ENCODE data around the gene S100A11. TPM values are rescaled to one million over a fixed set of nuclear protein-coding genes. Genes with fewer than 3 reads are reported as not detected.

The S100A11 gene
- polyA plus RNA-seq, 1 experiment: 693 TPM

DNA sequence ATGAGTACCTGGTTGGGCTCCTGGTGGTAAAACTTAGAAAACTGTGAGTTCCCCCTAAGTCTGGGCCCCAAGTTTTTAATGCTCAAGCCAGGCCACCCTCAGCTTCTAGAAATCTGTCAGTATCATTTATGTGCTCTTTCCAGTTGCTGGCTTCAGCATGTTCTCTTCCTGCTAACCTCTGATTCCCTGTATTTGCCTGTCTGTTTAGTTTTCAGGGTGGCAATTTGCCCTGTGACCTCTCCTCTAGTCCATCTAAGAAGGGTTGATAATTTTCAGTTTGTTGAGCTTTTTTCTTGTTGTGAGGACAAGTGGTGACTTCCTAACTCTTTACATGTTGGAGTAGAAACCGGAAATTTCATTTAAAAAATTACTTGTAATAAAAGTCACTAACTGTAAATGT, 27.1 kb downstream of the S100A11 start:
- Histone ChIP-seq H3K27me3 (ENCODE audit: control insufficient read depth, insufficient read depth, low read length) (peaks cover 44% of the 10 kb centered on the region), H3K4me3 (ENCODE audit: low read depth, low read length) (no peak overlapping the region), H3K9me3 (ENCODE audit: control insufficient read depth, insufficient read depth, low read length) (no peaks in the 10 kb centered on the region), H3K27ac (ENCODE audit: low read depth, low read length) (no peak overlapping the region)
- POLR2A ChIA-PET: no interaction called here
- CTCF ChIA-PET: interaction anchor here (1.2 to 7.0 kb wide), 4 partner anchors 8 to 74 kb away, joined by 4 to 85 read pairs (median 8); no protein-coding TSS in a partner anchor
- TF ChIP-seq, protein P1, sequence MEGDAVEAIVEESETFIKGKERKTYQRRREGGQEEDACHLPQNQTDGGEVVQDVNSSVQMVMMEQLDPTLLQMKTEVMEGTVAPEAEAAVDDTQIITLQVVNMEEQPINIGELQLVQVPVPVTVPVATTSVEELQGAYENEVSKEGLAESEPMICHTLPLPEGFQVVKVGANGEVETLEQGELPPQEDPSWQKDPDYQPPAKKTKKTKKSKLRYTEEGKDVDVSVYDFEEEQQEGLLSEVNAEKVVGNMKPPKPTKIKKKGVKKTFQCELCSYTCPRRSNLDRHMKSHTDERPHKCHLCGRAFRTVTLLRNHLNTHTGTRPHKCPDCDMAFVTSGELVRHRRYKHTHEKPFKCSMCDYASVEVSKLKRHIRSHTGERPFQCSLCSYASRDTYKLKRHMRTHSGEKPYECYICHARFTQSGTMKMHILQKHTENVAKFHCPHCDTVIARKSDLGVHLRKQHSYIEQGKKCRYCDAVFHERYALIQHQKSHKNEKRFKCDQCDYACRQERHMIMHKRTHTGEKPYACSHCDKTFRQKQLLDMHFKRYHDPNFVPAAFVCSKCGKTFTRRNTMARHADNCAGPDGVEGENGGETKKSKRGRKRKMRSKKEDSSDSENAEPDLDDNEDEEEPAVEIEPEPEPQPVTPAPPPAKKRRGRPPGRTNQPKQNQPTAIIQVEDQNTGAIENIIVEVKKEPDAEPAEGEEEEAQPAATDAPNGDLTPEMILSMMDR (IDR thresholded peaks at IDR 0.05; ENCODE audit: low read depth, low read length): no peak
- no peak for DNase-seq (ENCODE audit: low read depth, low spot score)

DNA sequence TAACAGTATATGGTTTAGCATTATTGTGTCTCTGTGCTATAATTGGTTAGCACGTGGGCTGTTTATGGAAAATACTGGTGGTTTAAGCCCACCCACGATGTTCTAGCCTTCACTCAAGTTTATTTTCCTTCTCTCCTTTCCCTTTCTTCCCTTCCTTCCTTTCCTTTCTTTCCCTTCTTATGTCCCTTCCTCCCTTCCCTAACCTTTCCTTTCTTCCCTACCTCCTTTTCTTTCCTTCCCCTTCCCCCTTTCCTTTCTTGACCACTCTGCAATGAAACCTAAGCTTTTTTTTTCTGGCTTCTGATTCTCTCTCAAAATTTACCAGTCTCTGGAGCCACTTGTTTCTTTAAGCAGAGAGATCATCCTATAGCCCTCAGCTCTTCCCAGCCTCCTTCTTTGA, 29.8 kb downstream of the S100A11 start:
- DNase-seq (ENCODE audit: low read depth, low spot score): no peak
- Histone ChIP-seq H3K27me3 (ENCODE audit: control insufficient read depth, insufficient read depth, low read length) (peaks cover 50% of the 10 kb centered on the region), H3K27ac (ENCODE audit: low read depth, low read length) (no peak overlapping the region), H3K4me3 (ENCODE audit: low read depth, low read length) (no peak overlapping the region), H3K9me3 (ENCODE audit: control insufficient read depth, insufficient read depth, low read length) (no peaks in the 10 kb centered on the region)
- TF ChIP-seq, protein P1 (IDR thresholded peaks at IDR 0.05; ENCODE audit: low read depth, low read length): no peak
- ChIA-PET CTCF (no interaction called here), POLR2A (no interaction called here)

DNA sequence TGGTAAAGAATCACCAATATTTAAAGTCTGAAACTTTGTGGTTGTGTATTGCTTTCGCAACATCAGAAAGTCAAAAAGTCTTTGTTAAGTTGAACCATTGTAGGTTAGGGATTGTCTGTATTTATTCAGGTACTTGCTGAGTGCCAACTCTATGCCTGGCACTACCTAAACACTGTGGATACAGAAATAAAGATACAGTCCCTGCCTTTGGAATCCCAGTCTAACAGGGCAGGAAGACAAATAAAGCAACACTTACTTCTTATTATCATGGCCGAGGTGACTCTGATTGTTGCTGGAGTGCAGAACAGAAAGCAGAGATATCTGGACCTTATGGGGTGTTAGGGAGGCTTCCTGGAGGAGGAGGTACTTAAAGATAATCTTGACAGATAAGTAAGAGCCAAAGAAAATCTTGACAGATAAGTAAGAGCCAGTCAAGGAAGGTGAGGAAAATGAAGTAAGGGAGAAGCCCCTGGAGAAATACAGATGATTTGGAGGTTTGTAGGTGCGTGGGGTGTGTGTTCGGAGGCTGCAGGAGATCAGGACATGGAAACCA, 31.4 kb downstream of the S100A11 start:
- Histone ChIP-seq H3K27me3 (ENCODE audit: control insufficient read depth, insufficient read depth, low read length) (peaks cover 50% of the 10 kb centered on the region), H3K27ac (ENCODE audit: low read depth, low read length) (no peak overlapping the region), H3K9me3 (ENCODE audit: control insufficient read depth, insufficient read depth, low read length) (no peaks in the 10 kb centered on the region), H3K4me3 (ENCODE audit: low read depth, low read length) (no peak overlapping the region)
- CTCF ChIA-PET: interaction anchor here (0.5 to 11.3 kb wide), 5 partner anchors 8 to 118 kb away, joined by 3 to 251 read pairs (median 85); no protein-coding TSS in a partner anchor
- no peak for DNase-seq (ENCODE audit: low read depth, low spot score)
- TF ChIP-seq, protein P1 (IDR thresholded peaks at IDR 0.05; ENCODE audit: low read depth, low read length): no peak
- POLR2A ChIA-PET: no interaction called here

DNA sequence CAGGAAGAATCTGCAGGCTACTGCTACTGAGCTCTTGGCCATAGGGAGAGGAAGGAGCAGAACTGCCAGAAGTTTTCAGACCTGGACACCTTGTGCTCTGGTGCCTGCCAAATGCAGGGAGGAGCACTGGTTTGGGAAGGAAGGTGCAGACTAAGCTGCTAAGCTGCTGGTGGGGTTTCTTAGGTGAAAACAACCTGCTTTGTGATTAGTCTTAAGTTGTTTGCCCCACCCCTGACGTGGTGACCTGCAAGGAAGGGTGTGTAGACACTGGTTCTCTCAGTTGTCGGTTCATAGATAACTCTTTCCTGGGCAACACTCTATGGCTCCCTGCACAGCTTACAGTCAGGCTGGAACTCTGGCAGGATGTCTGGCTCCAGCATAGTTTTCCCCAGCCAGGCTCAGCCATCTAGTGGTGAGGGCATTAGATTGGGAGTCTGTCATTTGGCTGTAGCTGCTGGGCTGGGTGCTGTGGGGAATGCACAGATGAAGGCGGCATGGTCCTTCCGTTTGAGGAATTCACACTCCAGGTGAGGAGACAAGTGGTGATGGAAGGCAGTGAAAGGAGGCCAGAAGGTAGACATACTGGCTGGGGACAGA, 32.9 kb downstream of the S100A11 start:
- Histone ChIP-seq H3K4me3 (ENCODE audit: low read depth, low read length) (no peak overlapping the region), H3K27me3 (ENCODE audit: control insufficient read depth, insufficient read depth, low read length) (peaks cover 40% of the 10 kb centered on the region), H3K27ac (ENCODE audit: low read depth, low read length) (no peak overlapping the region), H3K9me3 (ENCODE audit: control insufficient read depth, insufficient read depth, low read length) (no peaks in the 10 kb centered on the region)
- DNase-seq (ENCODE audit: low read depth, low spot score): no peak
- TF ChIP-seq, protein P1 (IDR thresholded peaks at IDR 0.05; ENCODE audit: low read depth, low read length): peak; percentile 24; the same call in 1 of the 2 replicates
- ChIA-PET POLR2A (no interaction called here), CTCF (interaction anchor here (0.9 to 11.3 kb wide), 10 partner anchors 9 to 114 kb away, joined by 3 to 251 read pairs (median 4); no protein-coding TSS in a partner anchor)

DNA sequence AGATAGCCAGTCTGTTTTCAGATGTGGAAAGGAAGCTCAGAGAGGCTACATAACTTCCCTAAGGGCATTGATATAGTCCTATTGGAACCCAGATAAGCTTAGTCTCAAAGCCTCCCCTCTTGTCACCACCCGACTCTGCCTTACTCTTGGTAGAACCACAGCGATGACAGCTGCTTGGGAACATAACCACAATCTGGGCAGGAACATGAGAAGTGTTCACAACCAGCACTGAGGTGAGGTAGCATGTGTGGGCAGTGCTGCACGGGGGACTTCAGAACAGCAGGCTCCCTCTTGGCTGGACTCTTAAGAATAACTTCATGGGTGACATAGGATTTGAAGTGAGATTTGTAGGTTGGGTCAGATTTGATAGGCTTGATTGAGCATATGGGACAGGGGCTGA, 33.8 kb downstream of the S100A11 start:
- CTCF ChIA-PET: interaction anchor here (0.6 to 11.3 kb wide), 12 partner anchors 10 to 113 kb away, joined by 3 to 251 read pairs (median 18); partner anchors contain the start of gene THEM4

More for the DNA sequence above, 33.8 kb downstream of the S100A11 start:
- DNase-seq (ENCODE audit: low read depth, low spot score): no peak
- H3K27me3 ChIP-seq (ENCODE audit: control insufficient read depth, insufficient read depth, low read length): peaks cover 38% of the 10 kb centered on the region
- H3K9me3 ChIP-seq (ENCODE audit: control insufficient read depth, insufficient read depth, low read length): peaks cover 6% of the 10 kb centered on the region; the same call in 1 of the 2 replicates
- POLR2A ChIA-PET: no interaction called here
- H3K4me3 ChIP-seq (ENCODE audit: low read depth, low read length): no peak overlapping the region
- TF ChIP-seq, protein P1 (IDR thresholded peaks at IDR 0.05; ENCODE audit: low read depth, low read length): no peak
- H3K27ac ChIP-seq (ENCODE audit: low read depth, low read length): no peak overlapping the region
